Fibroblast of the conjunctiva (primary cell): ENCODE measurements around the gene MYADML2.
A peak's percentile ranks its signal among the peaks of the same experiment; 100 is the strongest.

Experiments used
- DNase-seq: peaks from one replicate; pipeline ENCODE4 v3.0.0-alpha.2; 2010; ENCODE audit warnings: low read depth

Gene MYADML2

DNA sequence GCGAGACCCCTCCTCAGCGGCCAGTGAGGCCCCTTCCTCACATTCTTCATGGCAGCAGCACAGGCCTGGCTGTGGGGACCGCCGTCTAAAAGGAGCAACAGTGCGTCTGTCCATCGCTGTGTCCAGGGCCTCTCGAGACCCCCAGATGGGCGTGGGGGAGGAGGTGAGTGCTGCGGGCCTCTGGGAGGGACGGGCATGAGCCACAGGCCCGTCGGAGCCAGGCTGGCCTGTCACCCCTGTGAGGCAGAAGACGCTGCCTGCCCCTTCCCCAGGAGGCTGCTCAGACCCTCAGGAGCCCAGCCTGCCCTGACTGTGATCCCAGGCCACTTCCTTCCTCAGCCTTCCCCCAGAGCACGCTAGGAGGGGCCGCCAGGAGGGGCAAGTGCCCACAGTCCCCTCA lies 7.8 kb downstream of the MYADML2 start:
- no peak for DNase-seq

- no peak for DNase-seq
These were observed 11.3 kb downstream of the MYADML2 start for GRCh38 chr17:81935709-81936084.

DNA sequence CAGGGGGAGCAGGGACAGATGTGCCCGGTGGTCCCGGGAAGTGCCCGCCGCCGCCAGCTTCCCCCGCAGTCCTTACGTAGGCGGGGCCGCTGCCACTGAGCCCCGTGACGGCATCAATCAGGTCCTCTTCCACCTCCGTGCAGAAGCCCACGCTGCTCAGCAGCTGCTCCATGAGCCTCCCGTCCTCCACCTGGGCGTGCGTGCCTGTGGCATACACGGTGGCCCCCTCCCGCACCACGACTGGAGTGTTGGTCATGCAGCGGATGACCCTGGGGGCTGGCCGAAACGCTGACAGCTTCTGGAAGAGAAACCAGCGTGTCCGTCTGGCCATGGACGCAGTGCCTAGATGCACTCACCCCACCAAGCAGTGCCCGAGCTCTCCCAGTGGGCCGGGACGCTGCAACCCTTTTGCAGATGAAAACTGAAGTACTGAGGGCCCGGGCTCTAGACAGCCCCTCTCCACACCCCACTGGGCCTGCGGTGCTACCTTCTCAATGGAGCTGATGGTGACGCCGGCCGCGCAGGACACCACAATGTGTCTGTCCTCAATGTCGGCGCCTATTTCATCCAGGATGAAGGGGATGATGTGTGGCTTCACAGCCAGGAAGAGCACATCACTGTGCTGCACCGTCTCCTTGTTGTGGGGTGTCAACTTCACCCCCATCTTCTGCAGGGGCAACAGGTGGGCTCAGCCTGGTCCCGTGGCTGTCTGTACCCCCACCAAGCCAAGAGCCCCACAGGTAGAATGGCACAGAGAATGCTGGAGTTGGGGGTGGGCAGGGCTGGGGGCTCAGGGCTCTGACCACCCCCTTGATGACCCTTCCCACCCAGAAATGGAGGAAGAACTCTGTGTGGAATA lies 12.0 kb downstream of the MYADML2 start:
- no peak for DNase-seq

DNA sequence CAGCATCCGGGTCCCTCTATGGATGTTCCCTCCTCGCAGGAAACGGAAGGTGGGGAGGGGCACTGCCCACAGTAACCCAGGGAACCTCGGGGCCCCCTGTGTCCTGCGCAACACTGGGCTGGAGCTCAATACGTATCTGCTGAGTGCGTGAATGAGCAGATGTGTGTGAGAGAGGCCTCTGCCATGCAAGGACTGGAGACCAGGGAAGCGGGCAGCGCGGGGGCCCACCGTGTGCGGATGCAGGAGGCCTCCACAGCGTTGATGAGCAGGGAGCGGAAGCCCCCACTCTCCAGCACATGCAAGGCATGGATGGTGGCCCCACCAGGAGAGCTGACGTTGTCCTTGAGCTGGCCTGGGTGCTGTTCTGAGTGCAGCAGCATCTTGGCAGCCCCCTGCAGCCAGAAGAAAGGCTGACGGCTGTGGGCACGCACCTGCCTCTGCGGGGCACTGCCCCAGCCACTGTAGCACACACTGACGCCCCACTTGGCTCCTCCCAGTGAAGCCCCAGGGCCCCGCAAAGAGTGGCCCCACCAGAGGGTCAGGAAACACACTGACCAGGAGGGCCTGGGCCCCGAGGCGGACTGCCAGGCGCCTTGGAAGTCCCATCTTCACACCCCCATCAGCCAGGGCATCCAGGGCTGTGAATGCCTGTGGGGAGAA lies 12.8 kb downstream of the MYADML2 start:
- DNase-seq, result no peak

- no peak for DNase-seq
These were observed 13.8 kb downstream of the MYADML2 start for GRCh38 chr17:81933178-81933699.

DNA sequence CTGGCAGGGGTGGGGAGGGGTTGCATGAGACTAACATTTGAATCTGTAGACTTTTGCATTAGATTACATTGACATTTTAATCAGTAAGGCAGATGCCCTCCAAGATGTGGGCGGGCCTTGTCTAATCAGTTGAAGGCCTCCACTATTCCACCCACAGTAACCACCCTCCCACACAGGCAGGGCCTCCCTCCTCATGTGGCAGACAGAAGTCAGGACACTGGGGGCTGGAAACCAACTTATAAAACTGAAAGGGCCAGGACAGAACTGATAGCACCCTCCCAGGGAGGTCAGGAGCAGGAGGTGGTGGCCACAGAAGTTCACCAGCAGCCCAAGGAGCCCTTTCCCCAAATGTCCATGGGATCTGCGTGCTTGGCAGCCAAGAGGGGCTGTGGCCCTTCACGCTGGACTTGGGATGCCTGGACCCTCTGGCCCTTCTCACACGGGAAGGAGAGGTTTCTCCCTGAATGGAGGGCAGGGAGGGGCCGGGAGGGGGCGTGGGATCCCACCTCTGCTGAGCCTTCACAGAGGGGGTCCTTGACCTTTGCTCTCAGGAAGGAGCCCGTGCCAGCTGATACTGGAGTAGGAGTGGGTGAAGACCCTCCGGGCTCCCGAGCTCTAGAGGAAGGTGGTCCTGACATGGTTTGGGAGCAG lies 14.6 kb downstream of the MYADML2 start:
- no peak for DNase-seq

DNA sequence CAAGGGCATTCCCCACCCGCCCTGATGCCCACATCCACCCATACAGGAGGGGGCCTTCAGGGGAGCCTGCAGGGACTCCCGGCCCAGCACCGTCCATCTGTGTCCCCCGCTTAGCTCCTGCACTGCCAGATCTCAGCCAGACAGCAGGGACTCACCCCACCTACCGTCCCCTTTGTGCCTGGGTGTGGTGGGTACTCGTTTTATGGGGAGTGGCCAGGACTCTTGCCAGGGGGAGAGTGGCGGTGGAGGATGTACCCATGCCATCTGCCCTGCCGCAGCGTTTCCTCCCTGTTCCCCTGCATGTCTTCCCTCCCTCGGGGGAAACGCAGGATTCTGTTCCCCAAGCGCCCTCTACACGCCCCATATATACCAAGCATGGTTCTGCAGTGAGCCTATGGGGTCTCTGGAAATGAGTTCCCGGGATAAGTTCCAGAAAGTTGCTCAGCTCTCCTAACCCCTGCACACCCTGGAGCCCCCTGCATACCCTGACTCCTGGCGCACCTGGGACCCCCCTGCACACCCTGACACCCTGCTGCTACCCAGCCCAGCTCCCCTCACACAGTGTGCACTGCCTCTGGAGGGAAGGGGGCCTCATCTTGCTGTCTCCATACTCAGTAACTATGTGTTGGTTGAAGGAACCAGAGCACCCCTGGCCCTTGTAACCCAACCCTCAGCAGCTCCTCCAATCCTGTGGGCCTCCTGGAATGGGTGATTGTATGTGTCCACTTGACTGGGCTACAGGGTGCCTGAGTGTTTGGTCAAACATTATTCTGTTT lies 15.3 kb downstream of the MYADML2 start:
- DNase-seq, result no peak

GRCh38 chr17:81931189-81931556 lies 15.9 kb downstream of the MYADML2 start:
- no peak for DNase-seq

GRCh38 chr17:81930142-81931125 lies 16.6 kb downstream of the MYADML2 start:
- DNase-seq, result no peak

DNA sequence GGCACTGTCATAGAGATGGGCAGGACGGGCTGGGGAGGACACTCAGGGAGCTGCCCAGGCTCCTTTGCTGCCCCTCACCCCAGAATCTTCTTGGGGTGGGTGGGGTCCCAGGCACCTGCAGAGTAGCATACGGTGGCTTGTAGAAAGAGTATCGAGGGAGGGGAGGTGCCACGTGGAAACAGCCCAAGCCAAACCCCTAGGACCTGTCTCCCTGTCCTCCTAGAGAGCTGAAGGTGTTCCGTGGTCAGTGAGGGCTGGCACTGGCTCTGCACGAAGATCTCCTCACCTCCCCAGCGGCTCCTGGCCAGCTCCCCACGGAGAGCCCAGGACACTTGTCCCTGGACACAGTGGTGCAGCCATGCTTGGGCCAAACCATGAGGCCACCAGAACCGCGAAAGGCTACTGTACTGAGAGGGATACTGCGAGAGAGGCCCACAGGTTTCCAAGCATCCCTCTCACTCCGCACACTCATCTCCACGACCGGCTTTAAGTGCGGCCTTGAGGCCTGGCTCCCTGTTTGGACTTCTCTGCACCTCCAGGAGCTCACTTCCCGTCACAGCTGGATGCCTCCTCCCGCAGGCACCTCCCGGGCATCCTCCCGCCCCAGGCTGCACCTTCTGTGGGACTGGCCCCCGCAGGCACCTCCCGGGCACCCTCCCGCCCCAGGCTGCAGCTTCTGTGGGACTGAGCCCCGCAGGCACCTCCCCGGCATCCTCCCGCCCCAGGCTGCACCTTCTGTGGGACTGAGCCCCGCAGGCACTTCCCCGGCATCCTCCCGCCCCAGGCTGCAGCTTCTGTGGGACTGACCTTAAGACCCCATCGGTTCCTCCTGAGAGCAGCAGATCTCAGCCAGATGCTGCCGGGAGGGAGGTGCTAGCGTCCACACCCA lies 17.5 kb downstream of the MYADML2 start:
- DNase-seq, result no peak

DNA sequence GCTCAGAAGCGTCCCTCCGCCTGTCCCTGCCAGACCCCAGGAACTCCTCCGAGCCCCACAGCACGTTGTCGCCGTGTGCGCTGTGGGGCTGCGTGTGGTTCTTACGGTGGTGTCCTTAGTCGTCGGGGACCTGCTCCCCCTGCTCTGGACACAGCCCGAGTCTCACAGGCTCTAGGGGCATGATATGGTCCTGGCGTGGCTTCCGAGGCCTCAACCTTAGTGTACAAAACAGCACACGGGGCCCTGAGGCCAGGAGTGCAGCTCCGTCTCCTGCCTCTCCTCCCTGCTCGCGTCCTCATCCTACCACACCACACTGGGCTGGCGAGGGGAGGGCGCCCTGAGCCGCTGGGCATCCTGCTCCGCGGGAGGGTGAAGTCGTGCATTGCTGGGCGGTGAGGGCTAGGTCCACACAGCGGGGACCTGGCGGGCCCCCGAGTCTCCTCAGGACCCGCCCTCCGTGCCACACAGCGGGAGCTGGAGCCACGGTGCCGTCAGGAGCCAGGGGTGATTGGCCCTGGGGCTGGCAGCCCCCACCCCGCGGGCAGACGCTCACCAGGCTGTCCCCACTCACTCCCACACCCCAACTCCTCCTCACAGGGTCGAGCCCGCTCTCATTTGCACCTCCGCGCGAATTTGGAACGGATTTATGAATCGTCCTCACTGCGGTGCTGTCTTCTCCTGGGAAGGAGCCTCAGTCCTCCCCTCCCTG lies 18.3 kb downstream of the MYADML2 start:
- DNase-seq, result no peak

DNA sequence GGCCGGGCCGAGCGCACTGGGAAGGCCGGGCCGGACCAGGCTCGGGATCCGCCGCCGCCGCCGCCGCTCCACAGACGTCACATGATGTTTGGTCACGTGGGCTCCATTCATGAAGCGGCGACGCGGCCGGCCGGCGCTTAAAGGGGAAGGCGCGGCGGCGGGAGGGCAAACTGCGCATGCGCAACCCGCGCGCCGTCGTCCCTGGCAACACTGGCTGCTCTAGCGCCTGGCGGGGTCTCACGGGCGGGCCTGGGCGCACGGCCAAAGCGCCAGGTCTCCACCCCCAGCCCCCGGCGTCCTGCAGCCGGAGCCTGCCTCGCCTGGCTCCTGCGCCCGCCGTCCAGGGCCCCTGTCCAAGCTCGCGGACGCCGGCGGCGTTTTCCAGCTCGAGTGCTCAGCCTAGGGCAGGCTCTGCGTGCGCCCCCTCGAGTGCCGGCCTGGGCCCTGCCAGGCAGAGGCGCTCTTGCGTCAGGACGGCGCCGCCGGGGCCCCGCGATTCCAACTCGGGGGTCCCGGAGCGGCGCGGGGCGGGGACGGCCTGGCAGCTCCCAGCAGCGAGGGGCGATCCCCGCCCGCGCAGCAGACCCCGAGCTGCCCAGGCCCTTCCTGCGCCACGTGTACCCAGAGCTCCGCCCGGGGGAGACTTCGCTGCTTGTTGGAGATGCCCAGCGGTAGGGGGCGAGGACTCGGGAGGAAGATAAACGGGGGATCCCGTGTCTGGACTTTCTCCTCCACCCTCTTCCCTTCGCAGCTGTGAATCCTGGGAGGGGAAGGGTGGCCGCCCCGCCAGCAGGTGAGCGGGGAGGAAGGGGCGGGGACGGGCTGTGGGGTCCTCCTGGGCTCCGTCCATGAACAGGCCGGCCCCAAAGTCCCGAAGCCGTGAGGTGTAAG lies 19.1 kb downstream of the MYADML2 start, which contains the start of gene MAFG:
MAFG (minus strand) TSS at position 83 of the 891 bp plus-strand sequence. CDS start 4,550 bp downstream, outside the sequence.
- peak; percentile 93 for DNase-seq

- DNase-seq, result no peak
These were observed 19.8 kb downstream of the MYADML2 start for GRCh38 chr17:81927152-81927652.

DNA sequence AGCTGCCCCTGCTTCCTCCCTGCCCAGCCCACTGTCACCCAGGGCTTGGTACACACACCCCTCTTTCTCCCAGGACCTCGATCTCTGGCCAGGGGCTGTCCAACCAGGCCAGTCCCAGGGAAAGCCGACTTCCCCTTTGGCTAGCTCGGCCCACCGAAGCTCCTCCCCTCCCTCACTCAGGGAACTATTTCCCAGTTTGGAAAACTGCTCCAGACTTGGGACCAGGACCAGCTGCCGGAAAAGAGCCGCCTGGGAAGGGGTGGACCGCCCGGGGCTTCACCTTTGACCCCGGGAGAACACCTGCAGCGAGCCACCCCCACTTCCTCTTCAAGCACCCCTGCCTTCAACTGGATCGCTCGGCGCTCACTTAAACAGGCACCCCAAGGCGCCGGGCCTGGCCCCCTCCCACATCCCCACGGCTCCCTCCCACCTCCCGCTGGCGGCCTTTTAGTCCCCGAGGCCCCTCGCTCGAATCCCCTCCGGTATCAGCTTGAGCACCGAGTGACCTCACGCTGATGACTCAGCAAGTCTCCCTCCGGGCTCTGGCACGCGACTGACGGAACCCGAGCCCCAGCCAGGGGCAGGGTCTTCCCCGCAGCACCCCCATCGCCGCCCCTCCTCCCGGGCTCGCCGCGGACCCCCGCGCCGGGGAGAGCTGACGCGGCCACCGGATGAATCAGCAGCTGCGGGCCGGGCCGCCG lies 20.4 kb downstream of the MYADML2 start:
- peak; percentile 47 for DNase-seq

DNA sequence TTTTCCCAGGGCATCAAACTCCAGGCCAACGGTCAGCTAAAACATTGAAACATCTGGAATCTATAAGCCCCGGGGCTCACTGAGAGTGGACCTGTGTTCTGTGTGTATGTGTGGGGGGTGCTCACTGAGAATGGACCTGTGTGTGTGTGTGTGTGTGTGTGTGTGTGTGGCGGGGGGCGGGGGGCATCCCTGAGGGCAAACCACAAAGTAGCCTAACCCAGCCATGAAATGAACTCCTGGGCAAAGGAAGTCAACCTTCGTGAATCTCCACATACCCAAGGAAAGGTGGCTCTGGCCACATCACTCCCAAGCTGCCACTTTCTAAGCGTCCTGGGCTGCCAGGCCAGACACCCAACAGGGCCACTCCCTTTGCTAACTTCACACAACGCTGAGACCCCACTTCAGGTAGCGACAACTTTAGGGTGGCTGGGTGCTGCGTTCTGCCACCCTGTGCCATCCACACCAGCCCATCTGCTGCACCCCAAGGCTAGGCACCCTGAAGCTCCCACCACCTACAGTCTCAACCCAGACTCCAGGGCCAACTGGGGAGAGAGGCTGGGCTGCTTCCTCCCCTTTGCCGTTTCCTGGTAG lies 21.1 kb downstream of the MYADML2 start:
- no peak for DNase-seq
